SH-SY5Y (cell line): ENCODE data around the gene APOBEC2.

Experiments
- GATA2 ChIP-seq: IDR thresholded peaks from 2 replicates; pipeline ENCODE4 v1.6.1; 2011; ENCODE audit warnings: mild to moderate bottlenecking, low read depth, low read length
- GATA3 ChIP-seq: IDR thresholded peaks from 2 replicates; pipeline ENCODE4 v1.6.1; 2011; ENCODE audit warnings: low read depth, mild to moderate bottlenecking, low read length, moderate library complexity

DNA sequence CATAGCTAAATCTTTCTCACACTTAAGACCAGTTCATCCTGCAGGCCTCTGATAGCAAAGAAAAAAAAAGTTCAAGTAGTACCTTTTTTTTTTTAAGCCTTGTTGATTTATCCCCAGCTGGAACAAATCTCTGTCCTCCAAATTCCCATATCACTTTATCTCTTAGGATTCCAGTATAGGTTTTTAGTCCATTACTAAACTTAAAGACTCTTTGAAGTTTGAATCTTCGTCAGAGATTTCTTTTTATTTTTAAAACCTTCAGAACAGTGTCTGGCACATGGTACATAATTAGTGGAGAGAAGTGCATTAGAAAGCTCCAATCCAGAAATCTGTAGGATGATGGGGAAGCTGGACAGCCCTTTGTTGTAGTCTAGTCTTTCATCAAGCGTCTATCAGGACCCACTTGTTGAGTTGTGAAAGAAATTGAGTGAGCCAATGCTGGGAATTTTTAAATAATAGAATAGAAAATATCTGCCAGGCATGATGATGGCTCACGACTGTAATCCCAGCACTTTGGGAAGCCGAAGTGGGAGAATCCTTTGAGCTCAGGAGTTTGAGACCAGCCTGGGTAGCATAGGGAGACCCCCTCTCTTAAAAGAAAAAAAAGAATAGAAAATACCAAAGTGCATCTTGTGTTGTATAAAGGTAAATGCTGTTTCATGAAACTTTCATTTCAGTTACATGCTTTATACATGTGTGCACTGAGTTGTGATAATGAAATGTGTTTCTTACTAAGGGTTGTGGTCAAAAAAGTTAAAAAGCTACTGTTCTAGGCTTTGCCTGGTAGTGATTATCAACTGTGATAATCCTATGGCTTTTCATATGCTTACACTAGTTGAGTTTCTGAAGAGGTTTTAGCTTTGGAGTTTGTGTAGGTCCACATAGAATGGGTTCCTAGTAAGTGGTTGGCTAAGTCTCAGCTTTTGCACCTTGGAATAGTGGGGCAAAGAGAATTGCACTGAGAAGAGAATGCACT is 22.9 kb downstream of the APOBEC2 start:
- TF ChIP-seq GATA3, result no peak
- no peak for TF ChIP-seq GATA2
